SK-N-SH (cell line): ENCODE measurements around the gene MAPKAPK3. TPM values are rescaled to one million over a fixed set of nuclear protein-coding genes. Genes with fewer than 3 reads are reported as not detected.
"Not testable (repeated sequence)": the region's sequence is repeated elsewhere in the genome, so short reads cannot be mapped to it uniquely, and the experiment has no call there.

Source experiments
- CTCF ChIA-PET: fragments of 300-600, 350-600 bp; formaldehyde crosslinking; extraction: SDS; loops from one replicate; lab custom pipeline; 2021; lab: Yijun Ruan, JAX
- POLR2A ChIA-PET: fragments of 350-600 bp; sonication (Branson Sonifier 250); formaldehyde crosslinking; extraction: SDS; loops from one replicate; lab custom pipeline; 2020; ENCODE audit warnings: antibody characterized with exemption, inconsistent platforms; lab: Yijun Ruan, JAX
- DNase-seq: peaks from one replicate; pipeline ENCODE4 v3.0.0; 2012
- H2AFZ ChIP-seq: fragments of 200-600 bp; sonication (generic); 2 replicates; pipeline ENCODE4 v1.8.1; 2016; ENCODE audit warnings: antibody characterized with exemption, mild to moderate bottlenecking, low read depth
- H3F3A ChIP-seq: fragments of 200-600 bp; sonication (generic); replicated peaks from 2 replicates; pipeline ENCODE3; 2016; ENCODE audit warnings: antibody characterized with exemption, mild to moderate bottlenecking; ENCODE audit not compliant: insufficient read depth
- H3K27ac ChIP-seq, 2 experiments: fragments of 200-500 bp in 1 of 2; fragments of 200-600 bp in 1 of 2; sonication (Bioruptor generic) in 1 of 2; sonication (generic), shearing (Covaris generic) in 1 of 2; 2 replicates each; pipeline versions ENCODE4 v1.5.1 to v1.6.1; 2014 to 2016; ENCODE audit warnings: low read depth in 2 of 2, inconsistent platforms in 1 of 2, low read length in 1 of 2, mild to moderate bottlenecking in 1 of 2, mixed read lengths in 1 of 2
- H3K27me3 ChIP-seq: fragments of 200-600 bp; sonication (generic), shearing (Covaris generic); 2 replicates; pipeline ENCODE4 v1.6.1; 2016; ENCODE audit warnings: mixed run types; ENCODE audit not compliant: insufficient read depth
- H3K36me3 ChIP-seq, 2 experiments: fragments of 200-500 bp in 1 of 2; fragments of 200-600 bp in 1 of 2; sonication (Bioruptor generic) in 1 of 2; sonication (generic) in 1 of 2; replicated peaks in 1 of 2; 2 replicates each; pipeline versions ENCODE3 to v1.5.1; 2014 to 2016; ENCODE audit warnings: low read length in 1 of 2, mild to moderate bottlenecking in 1 of 2; ENCODE audit not compliant: insufficient read depth in 2 of 2, control insufficient read depth in 1 of 2
- H3K4me1 ChIP-seq, 2 experiments: fragments of 200-500 bp in 1 of 2; fragments of 200-600 bp in 1 of 2; sonication (Bioruptor generic) in 1 of 2; sonication (generic), shearing (Covaris generic) in 1 of 2; 2 replicates each; pipeline versions ENCODE4 v1.5.1 to v1.6.1; 2014 to 2016; ENCODE audit warnings: low read depth in 1 of 2, low read length in 1 of 2, mixed run types in 1 of 2; ENCODE audit not compliant: insufficient read depth in 2 of 2, control insufficient read depth in 1 of 2
- H3K4me2 ChIP-seq: fragments of 200-600 bp; sonication (generic), shearing (Covaris generic); 2 replicates; pipeline ENCODE4 v1.6.1; 2017; ENCODE audit warnings: mixed run types
- H3K4me3 ChIP-seq, 2 experiments: fragments of 200-500 bp in 1 of 2; fragments of 200-600 bp in 1 of 2; sonication (Bioruptor generic) in 1 of 2; sonication (generic), shearing (Covaris generic) in 1 of 2; 2 replicates each; pipeline versions ENCODE4 v1.5.1 to v1.8.1; 2014 to 2016; ENCODE audit warnings: low read depth in 2 of 2, inconsistent platforms in 1 of 2, low read length in 1 of 2, mild to moderate bottlenecking in 1 of 2, mixed read lengths in 1 of 2, moderate library complexity in 1 of 2
- H3K79me2 ChIP-seq: fragments of 200-600 bp; sonication (generic); 2 replicates; pipeline ENCODE4 v1.8.1; 2017; ENCODE audit warnings: mild to moderate bottlenecking; ENCODE audit not compliant: insufficient read depth
- H3K9ac ChIP-seq: fragments of 200-600 bp; sonication (generic); 2 replicates; pipeline ENCODE4 v1.6.1; 2017; ENCODE audit warnings: mixed run types
- H3K9me2 ChIP-seq: fragments of 200-600 bp; sonication (generic); 2 replicates; pipeline ENCODE4 v1.6.1; 2017; ENCODE audit warnings: mixed run types
- H3K9me3 ChIP-seq: fragments of 200-600 bp; sonication (generic); 2 replicates; pipeline ENCODE4 v1.6.1; 2017; ENCODE audit warnings: mixed run types, mild to moderate bottlenecking, moderate library complexity
- H4K20me1 ChIP-seq: fragments of 200-600 bp; sonication (generic); 2 replicates; pipeline ENCODE4 v1.6.1; 2017; ENCODE audit warnings: mild to moderate bottlenecking, mixed run types; ENCODE audit not compliant: insufficient read depth
- CHD2 ChIP-seq: fragments of 150-350 bp; IDR thresholded peaks from 2 replicates; pipeline ENCODE4 v1.6.1; 2018; ENCODE audit warnings: low read length; ENCODE audit not compliant: partially characterized antibody
- CTCF ChIP-seq: fragments of 200-600 bp; sonication (generic); IDR thresholded peaks from 2 replicates; pipeline ENCODE4 v1.6.1; 2017; ENCODE audit warnings: antibody characterized with exemption, mild to moderate bottlenecking, moderate library complexity
- EP300 ChIP-seq, 2 experiments: IDR thresholded peaks; 2 replicates each; pipeline versions ENCODE4 v1.4.0 to v1.6.1; 2012; ENCODE audit warnings: borderline replicate concordance in 1 of 2, low read depth in 1 of 2, low read length in 1 of 2
- FOXJ3 ChIP-seq: sonication (generic); formaldehyde crosslinking; IDR thresholded peaks from 2 replicates; pipeline ENCODE4 v1.5.1; 2020; ENCODE audit warnings: mild to moderate bottlenecking, missing genetic modification reagents
- FOXM1 ChIP-seq: IDR thresholded peaks from 2 replicates; pipeline ENCODE4 v1.4.0; 2012; ENCODE audit warnings: low read depth, mild to moderate bottlenecking
- GATA2 ChIP-seq: sonication (generic); formaldehyde crosslinking; IDR thresholded peaks from 2 replicates; pipeline ENCODE4 v1.5.0; 2020; ENCODE audit warnings: mild to moderate bottlenecking, missing genetic modification reagents
- IRF3 ChIP-seq: fragments of 150-350 bp; IDR thresholded peaks from 2 replicates; pipeline ENCODE4 v1.6.1; 2016; ENCODE audit warnings: mild to moderate bottlenecking, low read depth, low read length
- JUND ChIP-seq: IDR thresholded peaks from 2 replicates; pipeline ENCODE4 v1.4.0; 2012
- MXI1 ChIP-seq: IDR thresholded peaks from 2 replicates; pipeline ENCODE4 v1.6.1; 2012; ENCODE audit warnings: mild to moderate bottlenecking, low read depth, low read length, improper control_type of control experiment
- NRF1 ChIP-seq: IDR thresholded peaks from 2 replicates; pipeline ENCODE4 v1.6.1; 2012; ENCODE audit warnings: low read depth, mild to moderate bottlenecking, low read length
- PBX3 ChIP-seq: IDR thresholded peaks from 2 replicates; pipeline ENCODE4; 2012
- POLR2AphosphoS5 ChIP-seq: IDR thresholded peaks from 2 replicates; pipeline ENCODE4 v1.6.1; 2012; ENCODE audit warnings: low read depth, low read length
- RCOR1 ChIP-seq: fragments of 150-350 bp; IDR thresholded peaks from 2 replicates; pipeline ENCODE4 v1.6.1; 2017; ENCODE audit warnings: antibody characterized with exemption, low read length
- REST ChIP-seq: IDR thresholded peaks from 2 replicates; pipeline ENCODE4 v1.6.1; 2012; ENCODE audit warnings: mild to moderate bottlenecking, low read depth, low read length, moderate library complexity
- RFX5 ChIP-seq: IDR thresholded peaks from 2 replicates; pipeline ENCODE4 v1.6.1; 2012; ENCODE audit warnings: mild to moderate bottlenecking, improper control_type of control experiment, low read length
- RXRA ChIP-seq: IDR thresholded peaks from 2 replicates; pipeline ENCODE4 v1.4.0; 2012; ENCODE audit warnings: low read depth, mild to moderate bottlenecking, borderline replicate concordance
- SIN3A ChIP-seq: IDR thresholded peaks from 2 replicates; pipeline ENCODE4 v1.6.1; 2012; ENCODE audit warnings: low read depth, mild to moderate bottlenecking, low read length, moderate library complexity, borderline replicate concordance
- TAF1 ChIP-seq: IDR thresholded peaks from 2 replicates; pipeline ENCODE4 v1.6.1; 2012; ENCODE audit warnings: low read depth, mild to moderate bottlenecking, low read length, moderate library complexity, borderline replicate concordance
- TCF12 ChIP-seq: IDR thresholded peaks from 2 replicates; pipeline ENCODE4 v1.4.0; 2012
- YY1 ChIP-seq: IDR thresholded peaks from 2 replicates; pipeline ENCODE4 v1.4.0; 2012; ENCODE audit warnings: low read depth, mild to moderate bottlenecking
- WGBS: methylation state at CpG from one replicate; pipeline ENCODE4 v1.1.6; 2017; ENCODE audit warnings: low lambda C conversion rate; 5-methylcytosine and 5-hydroxymethylcytosine counted together
- polyA plus RNA-seq, 3 experiments: library from polyadenylated mRNA; depleted of rRNA; stranded (reverse); fragments of >200 nt; gene quantifications; 2 replicates each; pipeline ENCODE4 v1.2.3, GENCODE V29; 2012

Gene MAPKAPK3
- polyA plus RNA-seq, 1 of the 3 experiments (the other 2 are of a cell fraction), result 29.4 TPM

- Histone ChIP-seq H4K20me1 (no peaks in the 10 kb centered on the region), H3K4me1 (no peaks in the 10 kb centered on the region)
- WGBS, result 11% methylated on average over 2 of the region's 2 CpGs
- TF ChIP-seq RXRA (no peak), MXI1 (no peak), YY1 (no peak), GATA2 (no peak), TAF1 (no peak), PBX3 (no peak), POLR2AphosphoS5 (no peak), RFX5 (no peak), IRF3 (no peak), NRF1 (no peak), FOXJ3 (CRISPR knock-in tag) (no peak), FOXM1 (no peak), RCOR1 (no peak), TCF12 (no peak), CHD2 (no peak), JUND (no peak), SIN3A (no peak), CTCF (no peak), EP300 (IDR thresholded peaks at IDR 0.05; ENCODE audit: borderline replicate concordance in 1 of 2, low read depth in 1 of 2, low read length in 1 of 2) (no peak), REST (no peak)
- TF ChIP-seq, all 33 proteins: peak for 0
- H2AFZ ChIP-seq, result no peak overlapping the region
- H3K27me3 ChIP-seq, result peaks cover 13% of the 10 kb centered on the region; the same call in 1 of the 2 replicates
- no peaks in the 10 kb centered on the region for H3K9me3 ChIP-seq
- no peaks in the 10 kb centered on the region for H3K79me2 ChIP-seq
- H3K9me2 ChIP-seq, result no peaks in the 10 kb centered on the region
- no peak overlapping the region for H3K4me2 ChIP-seq
- CTCF ChIA-PET, result no interaction called here
- POLR2A ChIA-PET, result no interaction called here
- H3K4me3 ChIP-seq, result no peak overlapping the region
- no peaks in the 10 kb centered on the region for H3K36me3 ChIP-seq
- no peak overlapping the region for H3K27ac ChIP-seq
- no peaks in the 10 kb centered on the region for H3F3A ChIP-seq
- H3K9ac ChIP-seq, result no peak overlapping the region
- no peak for DNase-seq
Observed at GRCh38 chr3:50687916-50688315, 71.0 kb downstream of the MAPKAPK3 start.

GRCh38 chr3:50688602-50689001 lies 71.7 kb downstream of the MAPKAPK3 start:
- H3K27ac ChIP-seq, H4K20me1 ChIP-seq, H3K4me3 ChIP-seq, H3K9me2 ChIP-seq, H3K79me2 ChIP-seq, H3K4me2 ChIP-seq, H2AFZ ChIP-seq, H3K4me1 ChIP-seq, H3K36me3 ChIP-seq, H3K9ac ChIP-seq, POLR2A ChIA-PET, DNase-seq, H3K9me3 ChIP-seq, H3F3A ChIP-seq: not testable (repeated sequence)
- peaks cover 13% of the 10 kb centered on the region; the same call in 1 of the 2 replicates for H3K27me3 ChIP-seq
- CTCF ChIA-PET, result interaction anchor here (1.4 kb wide), 1 partner anchor 10 kb away, joined by 4 read pairs; no protein-coding TSS in a partner anchor
- WGBS, result 48% methylated on average over 4 of the region's 4 CpGs
